SU-DHL-6 (cell line): ENCODE results near the gene ATF3.

Experiments used
- H2AFZ ChIP-seq: fragments of 200-600 bp; sonication (generic); 2 replicates; pipeline ENCODE4 v1.6.1; 2014; ENCODE audit warnings: low read depth, mild to moderate bottlenecking, moderate library complexity, mixed read lengths, antibody characterized with exemption, low read length; ENCODE audit not compliant: severe bottlenecking
- H3F3A ChIP-seq: fragments of 200-600 bp; shearing (Covaris generic); 2 replicates; pipeline ENCODE4 v1.6.0; 2016; ENCODE audit warnings: antibody characterized with exemption, mild to moderate bottlenecking; ENCODE audit not compliant: insufficient read depth
- H3K27ac ChIP-seq: fragments of 200-600 bp; sonication (generic); 2 replicates; pipeline ENCODE4 v1.5.1; 2016; ENCODE audit warnings: low read depth, mild to moderate bottlenecking, low read length, moderate library complexity, mixed read lengths
- H3K27me3 ChIP-seq: fragments of 200-600 bp; sonication (generic), shearing (Covaris generic); 2 replicates; pipeline ENCODE4 v1.6.0; 2014; ENCODE audit warnings: mild to moderate bottlenecking, low read length
- H3K36me3 ChIP-seq: fragments of 200-600 bp; sonication (generic); 2 replicates; pipeline ENCODE4 v1.6.1; 2014; ENCODE audit warnings: mild to moderate bottlenecking, low read length, mixed read lengths
- H3K4me2 ChIP-seq: fragments of 300-600, 200-600 bp; shearing (Covaris generic), sonication (generic); 2 replicates; pipeline ENCODE4 v1.6.0; 2014; ENCODE audit warnings: low read length, low read depth, mild to moderate bottlenecking; ENCODE audit not compliant: poor library complexity, severe bottlenecking
- H3K4me3 ChIP-seq: fragments of 200-600 bp; sonication (generic); 2 replicates; pipeline ENCODE4 v1.5.1; 2014; ENCODE audit warnings: antibody characterized with exemption, low read length, mild to moderate bottlenecking, mixed read lengths; ENCODE audit not compliant: insufficient read depth, poor library complexity, severe bottlenecking
- H3K79me2 ChIP-seq: fragments of 200-600 bp; sonication (generic); 2 replicates; pipeline ENCODE4 v1.6.1; 2014; ENCODE audit warnings: mild to moderate bottlenecking, low read length, moderate library complexity; ENCODE audit not compliant: insufficient read depth
- H3K9ac ChIP-seq: fragments of 200-600 bp; sonication (generic); 2 replicates; pipeline ENCODE4 v1.7.0; 2014; ENCODE audit warnings: mild to moderate bottlenecking, low read length
- H3K9me2 ChIP-seq: fragments of 200-600 bp; sonication (generic); replicated peaks from 2 replicates; pipeline ENCODE4 v1.6.1; 2014; ENCODE audit warnings: low read length; ENCODE audit not compliant: insufficient read depth
- H3K9me3 ChIP-seq: fragments of 200-600 bp; sonication (generic); 2 replicates; pipeline ENCODE4 v1.6.1; 2014; ENCODE audit warnings: low read length, mixed read lengths; ENCODE audit not compliant: insufficient read depth
- H4K20me1 ChIP-seq: fragments of 200-600 bp; sonication (generic); 2 replicates; pipeline ENCODE4 v1.6.1; 2014; ENCODE audit warnings: low read depth, mild to moderate bottlenecking, antibody characterized with exemption, low read length, moderate library complexity, mixed read lengths
- EZH2phosphoT487 ChIP-seq: fragments of 200-600 bp; sonication (generic), shearing (Covaris generic); conservative IDR thresholded peaks from 2 replicates; pipeline ENCODE4 v1.6.1; 2018; ENCODE audit warnings: mild to moderate bottlenecking, antibody characterized with exemption, low read length, moderate library complexity, mixed read lengths
- TF ChIP-seq, protein P1 (sequence below): fragments of 200-600 bp; sonication (generic); IDR thresholded peaks from one replicate; pipeline ENCODE4 v1.5.1; 2017; ENCODE audit warnings: antibody characterized with exemption, mild to moderate bottlenecking, low read length, moderate library complexity; ENCODE audit not compliant: insufficient read depth, poor library complexity, severe bottlenecking

Gene ATF3

DNA sequence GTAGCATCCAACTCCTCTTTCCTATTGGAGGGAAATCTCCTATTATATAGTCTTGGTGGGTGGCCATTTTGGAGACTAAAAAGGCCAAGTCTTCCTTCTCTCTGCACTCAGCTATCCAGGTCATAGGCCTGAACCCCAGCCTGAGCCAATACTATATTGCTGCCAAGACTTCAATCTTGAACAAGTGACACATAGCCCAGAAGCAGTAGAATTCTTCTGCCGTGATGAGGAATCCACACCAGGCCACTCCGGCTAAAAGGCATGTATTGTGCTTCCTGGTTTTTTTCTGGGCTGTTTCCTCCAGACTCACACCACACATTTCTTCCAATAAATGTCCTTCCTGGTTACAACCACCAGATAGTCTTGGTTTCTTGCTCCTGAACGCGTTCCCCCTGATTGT lies 43.0 kb downstream of the ATF3 start:
- no peak overlapping the region for H3K27ac ChIP-seq
- H3K9me2 ChIP-seq, result no peaks in the 10 kb centered on the region
- H3K9ac ChIP-seq, result no peak overlapping the region
- no peaks in the 10 kb centered on the region for H3K27me3 ChIP-seq
- H3K79me2 ChIP-seq, result no peaks in the 10 kb centered on the region
- no peaks in the 10 kb centered on the region; the same call in 1 of the 2 replicates for H4K20me1 ChIP-seq
- no peaks in the 10 kb centered on the region for H3F3A ChIP-seq
- H3K9me3 ChIP-seq, result no peaks in the 10 kb centered on the region
- no peaks in the 10 kb centered on the region for H3K36me3 ChIP-seq
- no peak overlapping the region for H3K4me2 ChIP-seq
- TF ChIP-seq EZH2phosphoT487, result no peak
- TF ChIP-seq, protein P1, sequence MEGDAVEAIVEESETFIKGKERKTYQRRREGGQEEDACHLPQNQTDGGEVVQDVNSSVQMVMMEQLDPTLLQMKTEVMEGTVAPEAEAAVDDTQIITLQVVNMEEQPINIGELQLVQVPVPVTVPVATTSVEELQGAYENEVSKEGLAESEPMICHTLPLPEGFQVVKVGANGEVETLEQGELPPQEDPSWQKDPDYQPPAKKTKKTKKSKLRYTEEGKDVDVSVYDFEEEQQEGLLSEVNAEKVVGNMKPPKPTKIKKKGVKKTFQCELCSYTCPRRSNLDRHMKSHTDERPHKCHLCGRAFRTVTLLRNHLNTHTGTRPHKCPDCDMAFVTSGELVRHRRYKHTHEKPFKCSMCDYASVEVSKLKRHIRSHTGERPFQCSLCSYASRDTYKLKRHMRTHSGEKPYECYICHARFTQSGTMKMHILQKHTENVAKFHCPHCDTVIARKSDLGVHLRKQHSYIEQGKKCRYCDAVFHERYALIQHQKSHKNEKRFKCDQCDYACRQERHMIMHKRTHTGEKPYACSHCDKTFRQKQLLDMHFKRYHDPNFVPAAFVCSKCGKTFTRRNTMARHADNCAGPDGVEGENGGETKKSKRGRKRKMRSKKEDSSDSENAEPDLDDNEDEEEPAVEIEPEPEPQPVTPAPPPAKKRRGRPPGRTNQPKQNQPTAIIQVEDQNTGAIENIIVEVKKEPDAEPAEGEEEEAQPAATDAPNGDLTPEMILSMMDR, result no peak
- H2AFZ ChIP-seq, result no peak overlapping the region
- H3K4me3 ChIP-seq, result no peak overlapping the region

DNA sequence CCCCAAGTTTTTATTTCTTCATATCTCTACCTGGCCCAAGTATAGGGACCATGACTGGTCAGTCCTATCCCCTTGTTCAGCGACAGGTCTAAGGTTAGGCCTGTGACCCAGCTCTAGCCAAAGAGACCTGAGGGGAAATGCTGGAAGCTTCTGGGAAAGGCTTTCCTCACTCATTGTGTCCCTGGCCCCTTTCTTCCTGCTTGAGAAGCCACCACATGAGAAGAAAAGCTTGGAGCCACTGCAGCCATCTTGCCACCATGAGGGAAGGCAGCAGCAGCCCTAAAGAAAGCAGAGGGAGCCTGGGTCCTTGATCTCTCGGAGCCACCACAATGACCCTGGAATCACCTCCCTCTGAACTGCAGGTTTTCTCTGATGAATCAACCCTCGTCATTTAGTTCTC lies 43.4 kb downstream of the ATF3 start:
- no peaks in the 10 kb centered on the region for H3K9me3 ChIP-seq
- H4K20me1 ChIP-seq, result no peaks in the 10 kb centered on the region; the same call in 1 of the 2 replicates
- no peak overlapping the region for H3K4me3 ChIP-seq
- no peak overlapping the region for H3K27ac ChIP-seq
- H3K27me3 ChIP-seq, result no peaks in the 10 kb centered on the region
- H3K9me2 ChIP-seq, result no peaks in the 10 kb centered on the region
- no peak overlapping the region for H2AFZ ChIP-seq
- H3K4me2 ChIP-seq, result no peak overlapping the region
- no peak for TF ChIP-seq EZH2phosphoT487
- TF ChIP-seq, protein P1, result no peak
- H3K9ac ChIP-seq, result no peak overlapping the region
- no peaks in the 10 kb centered on the region for H3K79me2 ChIP-seq
- H3K36me3 ChIP-seq, result no peaks in the 10 kb centered on the region
- no peaks in the 10 kb centered on the region for H3F3A ChIP-seq

DNA sequence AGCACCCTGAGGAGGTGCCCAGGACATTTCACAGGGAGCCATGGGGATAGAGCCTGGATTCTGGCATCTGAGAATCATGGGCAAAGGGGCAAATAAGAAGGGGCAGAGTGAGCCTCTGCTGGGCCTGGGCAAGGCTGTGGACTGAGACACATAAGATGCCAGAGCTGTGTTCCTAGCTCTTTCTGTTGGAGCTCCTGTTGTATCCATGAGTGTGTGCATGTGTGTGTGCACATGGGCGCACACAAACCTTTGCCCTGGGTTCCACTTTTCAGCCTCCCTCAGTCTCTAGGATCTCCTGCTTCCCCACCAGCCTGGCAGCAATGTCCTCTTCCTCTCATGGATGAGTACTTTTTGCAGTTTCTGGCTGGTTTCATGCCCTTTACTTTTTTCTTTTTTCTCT lies 44.0 kb downstream of the ATF3 start:
- Histone ChIP-seq H3K4me3 (no peak overlapping the region), H3K9me2 (no peaks in the 10 kb centered on the region), H3K27ac (no peak overlapping the region), H3F3A (no peaks in the 10 kb centered on the region), H3K9ac (no peak overlapping the region), H3K4me2 (no peak overlapping the region), H3K9me3 (no peaks in the 10 kb centered on the region), H2AFZ (no peak overlapping the region), H4K20me1 (no peaks in the 10 kb centered on the region; the same call in 1 of the 2 replicates), H3K27me3 (no peaks in the 10 kb centered on the region), H3K36me3 (no peaks in the 10 kb centered on the region), H3K79me2 (no peaks in the 10 kb centered on the region)
- TF ChIP-seq, protein P1, result no peak
- no peak for TF ChIP-seq EZH2phosphoT487
